Activated effector memory CD4-positive, alpha-beta T cell treated with Interleukin-2 at 50 U/mL for 16 hours (primary cell): Measurements from ENCODE around the gene BEND3.
"Not testable (repeated sequence)": the region's sequence is repeated elsewhere in the genome, so short reads cannot be mapped to it uniquely, and the experiment has no call there.

Source experiments
- DNase-seq: peaks from one replicate; pipeline ENCODE4 v3.0.0-alpha.2; 2020

The BEND3 gene

DNA sequence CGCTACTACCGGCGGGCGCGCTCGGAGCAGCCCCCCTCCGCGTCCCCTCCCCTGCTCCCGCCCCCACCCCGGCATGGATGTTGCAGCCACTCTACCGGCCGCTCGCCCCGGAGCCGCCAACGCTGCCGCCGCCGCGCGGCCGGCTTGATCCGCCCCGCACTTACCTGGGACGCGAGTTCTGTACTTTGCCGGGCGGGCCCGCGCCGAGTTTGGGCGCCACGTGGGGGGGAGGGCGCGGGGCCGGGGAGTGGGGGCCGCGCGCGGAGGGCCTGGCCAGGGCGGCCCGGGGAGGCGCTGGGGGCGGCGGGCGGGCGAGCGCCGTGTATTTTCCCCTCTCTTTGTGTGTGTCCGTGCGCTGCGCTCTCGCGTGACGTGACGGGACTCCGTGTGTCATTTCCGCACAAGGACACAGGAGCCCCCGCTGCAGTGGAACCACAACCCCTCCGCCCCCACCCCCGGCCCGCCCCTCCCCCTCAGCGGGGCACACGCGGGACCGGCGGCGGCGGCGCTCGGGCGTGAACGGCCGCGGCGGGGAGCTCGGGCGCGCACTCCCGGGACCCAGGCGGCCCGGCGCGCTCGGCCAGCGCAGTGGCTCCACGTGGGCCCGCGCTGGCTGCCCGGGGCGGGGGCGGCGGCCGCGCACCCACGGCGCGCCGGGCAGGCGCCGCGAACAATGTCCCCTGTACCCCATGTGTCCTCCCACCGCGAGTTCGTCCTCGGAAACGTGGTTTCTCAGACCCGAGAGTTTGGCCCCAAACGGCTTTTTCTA is at the start of gene BEND3:
TSS of gene BEND3 (minus strand) at position 590 of the 769 bp plus-strand sequence. CDS start 16,230 bp downstream, outside the sequence.
- peak; percentile 26 for DNase-seq

DNA sequence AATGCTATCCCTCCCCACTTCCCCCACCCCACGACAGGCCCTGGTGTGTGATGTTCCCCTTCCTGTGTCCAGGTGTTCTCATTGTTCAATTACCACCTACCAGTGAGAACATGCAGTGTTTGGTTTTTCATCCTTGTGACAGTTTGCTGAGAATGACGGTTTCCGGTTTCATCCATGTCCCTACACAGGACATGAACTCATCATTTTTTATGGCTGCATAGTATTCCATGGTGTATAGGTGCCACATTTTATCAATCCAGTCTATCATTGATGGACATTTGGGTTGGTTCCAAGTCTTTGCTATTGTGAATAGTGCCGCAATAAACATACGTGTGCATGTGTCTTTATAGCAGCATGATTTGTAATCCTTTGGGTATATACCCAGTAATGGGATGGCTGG is 49.0 kb upstream of the BEND3 start:
- not testable (repeated sequence) for DNase-seq

DNA sequence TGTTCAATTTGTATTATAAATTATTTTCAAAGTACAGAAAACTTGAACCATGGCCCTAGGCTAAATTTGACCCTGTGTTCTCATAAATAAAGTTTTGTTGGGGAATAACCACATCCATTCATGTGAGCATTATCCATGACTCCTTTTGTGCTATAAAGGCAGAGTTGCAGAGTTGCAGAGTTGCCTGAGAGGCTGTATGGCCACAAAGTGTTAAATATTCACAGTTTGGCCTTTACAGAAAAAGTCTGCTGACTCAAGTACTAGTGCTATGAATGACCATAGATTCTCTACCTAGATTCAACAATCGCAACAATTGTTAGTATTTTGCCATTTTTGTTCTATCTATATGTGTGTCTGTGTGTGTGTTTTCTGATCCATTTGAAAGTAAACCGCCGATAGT is 46.2 kb upstream of the BEND3 start:
- no peak for DNase-seq

DNA sequence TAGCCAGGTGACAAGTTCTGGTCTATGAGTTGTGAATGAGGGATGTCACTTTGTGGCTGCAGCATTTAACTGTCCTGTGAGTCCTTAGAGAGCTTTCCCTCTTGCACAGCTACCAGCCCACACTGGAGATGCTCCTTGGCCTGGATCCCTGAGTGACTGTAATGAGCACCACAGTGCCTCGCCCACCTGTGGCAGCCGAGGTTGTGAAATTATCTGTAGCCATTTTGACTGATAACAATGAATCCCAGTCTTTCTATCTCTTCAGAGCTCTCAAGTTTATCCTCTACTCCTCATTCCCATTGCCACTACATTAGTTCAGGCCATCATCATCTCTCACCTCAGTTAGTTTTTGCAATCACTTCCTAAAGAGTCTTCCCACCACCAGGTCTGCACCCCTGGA is 41.3 kb upstream of the BEND3 start:
- no peak for DNase-seq

DNA sequence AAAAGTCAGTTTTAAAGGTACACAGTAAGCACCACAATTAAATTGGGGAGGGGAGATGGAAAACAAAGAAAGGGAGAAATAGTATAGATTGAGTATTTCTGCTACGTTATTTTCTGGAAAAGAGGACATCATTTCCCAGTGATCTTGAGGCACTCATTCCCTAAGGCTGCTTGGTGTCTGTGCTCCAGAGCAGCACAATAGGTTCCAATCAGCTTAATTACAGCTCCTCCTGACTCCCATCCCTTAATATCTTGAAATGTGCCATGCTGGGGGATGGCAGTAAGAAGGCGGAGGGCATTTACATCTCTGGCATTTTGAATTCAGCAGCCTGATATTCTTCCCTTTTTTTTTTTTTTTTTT is 39.5 kb upstream of the BEND3 start:
- no peak for DNase-seq

DNA sequence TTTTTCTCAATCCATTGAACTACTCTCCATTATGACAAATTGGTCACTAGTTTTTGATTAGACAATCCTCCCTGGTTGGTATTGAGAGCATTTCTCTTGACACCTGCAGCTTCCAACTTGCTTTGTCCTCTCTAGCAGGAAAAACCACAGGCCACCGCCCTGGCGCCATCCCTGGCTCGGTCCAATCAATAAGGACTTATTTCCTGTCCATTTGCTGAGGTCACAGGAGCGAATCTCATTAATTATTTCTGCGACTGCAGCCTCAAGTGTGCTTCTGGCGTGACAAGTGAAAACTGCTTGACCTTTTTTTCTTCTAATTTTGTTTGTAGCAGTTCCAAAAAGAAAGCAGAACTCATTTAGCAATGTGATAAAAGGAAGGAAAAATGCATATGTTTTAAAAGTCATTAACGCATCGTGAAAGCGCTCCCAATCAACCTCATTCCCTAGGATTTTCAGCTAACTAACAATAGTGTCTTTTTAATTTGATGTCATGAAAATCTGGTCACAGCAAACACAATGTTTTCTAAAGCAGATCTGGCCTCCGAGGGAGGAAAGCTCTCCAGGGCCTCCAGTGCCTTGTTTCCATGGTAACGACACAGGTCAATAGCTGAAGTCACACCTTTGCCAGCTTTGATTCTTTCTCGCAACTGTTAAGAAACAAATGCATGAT is 39.0 kb upstream of the BEND3 start:
- no peak for DNase-seq

DNA sequence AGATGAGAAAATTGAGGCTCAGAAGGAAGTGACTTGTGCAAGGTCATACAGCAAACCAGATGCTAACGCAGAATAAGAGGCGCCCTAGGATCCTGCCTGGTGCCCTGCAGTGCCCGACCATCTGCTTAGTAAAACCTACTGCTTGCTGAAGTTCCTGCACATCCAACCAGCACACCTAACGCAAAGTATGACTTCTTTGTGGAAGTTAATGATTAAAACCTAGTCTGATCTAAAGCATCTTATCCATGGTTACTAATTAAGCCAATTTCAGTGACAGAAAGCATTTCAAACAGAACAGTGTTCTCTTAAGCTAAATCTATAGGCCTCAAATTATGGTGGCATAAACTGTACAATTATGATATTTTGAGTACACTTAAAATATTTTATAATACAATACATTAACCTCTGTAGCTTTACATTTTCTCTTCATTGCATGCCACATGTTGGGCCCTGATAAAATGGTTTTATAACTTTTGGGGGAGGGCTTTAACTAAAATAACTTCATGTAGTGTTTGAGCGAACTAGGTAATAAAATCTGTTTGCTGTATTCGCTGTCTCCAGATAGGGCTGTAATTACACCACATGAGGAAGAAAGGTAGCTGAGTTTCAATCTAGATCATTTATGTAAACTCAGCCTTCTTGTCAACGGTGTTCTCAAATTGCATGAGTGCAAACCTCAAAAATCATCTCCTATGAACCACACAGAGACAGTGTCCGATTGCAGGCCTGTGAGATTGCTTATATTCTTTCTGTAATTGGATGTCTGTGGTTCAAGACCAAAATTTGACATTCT is 37.5 kb upstream of the BEND3 start:
- no peak for DNase-seq

DNA sequence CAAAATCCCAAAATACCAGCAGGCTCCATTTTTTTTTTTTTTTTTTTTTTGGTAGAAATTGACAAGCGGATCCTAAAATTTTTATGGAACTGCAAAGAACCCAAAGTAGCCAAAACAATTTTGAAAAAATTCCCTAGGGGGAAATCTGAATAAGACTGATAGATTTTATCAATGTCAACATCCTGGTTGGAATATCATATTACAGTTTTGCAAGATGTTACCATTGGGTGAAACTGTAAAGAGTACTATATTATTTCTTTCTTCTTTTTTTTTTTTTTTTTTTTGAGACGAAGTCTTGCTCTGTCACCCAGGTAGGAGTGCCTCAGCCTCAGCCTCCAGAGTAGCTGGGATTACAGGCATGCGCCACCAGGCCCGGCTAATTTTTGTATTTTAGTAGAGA is 29.4 kb upstream of the BEND3 start:
- DNase-seq, result no peak

DNA sequence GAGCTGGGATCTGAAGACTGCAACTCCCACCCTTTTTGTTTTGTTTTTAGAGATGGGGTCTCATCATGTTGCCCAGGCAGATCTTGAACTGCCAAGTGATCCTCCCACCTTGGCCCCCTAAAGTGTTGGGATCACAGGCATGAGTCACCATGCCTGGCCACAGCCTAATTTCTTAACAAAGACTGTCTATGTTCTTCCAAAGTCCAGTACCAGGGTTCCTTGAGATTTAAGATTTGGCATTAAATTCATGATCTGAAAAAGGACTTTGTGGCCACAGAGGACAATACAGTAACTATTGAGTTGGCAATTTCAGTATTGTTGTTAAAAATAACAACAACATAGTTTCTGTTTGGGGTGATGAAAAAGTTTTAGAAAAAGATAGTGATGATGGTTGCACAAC is 28.7 kb upstream of the BEND3 start:
- no peak for DNase-seq

DNA sequence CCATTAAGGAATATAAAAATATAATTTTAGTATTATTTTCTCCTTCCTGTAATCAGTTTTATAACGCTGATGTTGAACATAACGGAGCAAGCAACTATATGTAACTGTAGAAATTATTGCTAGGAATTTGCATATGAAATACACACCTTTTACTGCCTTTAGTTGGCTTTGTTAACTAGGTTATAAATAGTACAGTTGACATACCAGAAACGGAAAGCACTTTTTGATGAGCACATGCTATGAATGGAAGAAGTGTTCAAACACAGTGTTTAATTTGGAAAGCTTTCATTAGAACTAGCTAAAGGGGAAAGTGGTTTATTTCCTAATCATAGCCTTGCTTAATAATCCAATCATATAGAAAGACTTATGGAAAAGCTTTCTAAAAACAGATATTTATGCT is 25.3 kb upstream of the BEND3 start:
- no peak for DNase-seq

DNA sequence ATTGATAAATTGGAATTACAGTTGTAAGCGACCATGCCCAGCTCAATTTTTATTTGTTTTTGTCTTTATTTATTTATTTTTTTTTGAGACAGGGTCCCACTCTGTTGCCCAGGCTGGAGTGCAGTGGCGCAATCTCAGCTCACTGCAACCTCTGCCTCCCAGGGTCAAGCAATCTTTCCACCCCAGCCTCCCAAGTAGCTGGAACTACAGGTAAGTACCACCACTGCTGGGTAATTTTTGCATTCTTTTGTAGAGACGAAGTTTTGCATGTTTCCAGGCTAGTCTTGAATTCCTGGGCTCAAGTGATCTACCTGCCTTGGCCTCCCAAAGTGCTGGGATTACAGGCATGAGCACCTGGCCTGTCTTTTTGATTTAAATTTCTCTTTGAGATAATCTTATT is 21.0 kb upstream of the BEND3 start:
- DNase-seq, result not testable (repeated sequence)

DNA sequence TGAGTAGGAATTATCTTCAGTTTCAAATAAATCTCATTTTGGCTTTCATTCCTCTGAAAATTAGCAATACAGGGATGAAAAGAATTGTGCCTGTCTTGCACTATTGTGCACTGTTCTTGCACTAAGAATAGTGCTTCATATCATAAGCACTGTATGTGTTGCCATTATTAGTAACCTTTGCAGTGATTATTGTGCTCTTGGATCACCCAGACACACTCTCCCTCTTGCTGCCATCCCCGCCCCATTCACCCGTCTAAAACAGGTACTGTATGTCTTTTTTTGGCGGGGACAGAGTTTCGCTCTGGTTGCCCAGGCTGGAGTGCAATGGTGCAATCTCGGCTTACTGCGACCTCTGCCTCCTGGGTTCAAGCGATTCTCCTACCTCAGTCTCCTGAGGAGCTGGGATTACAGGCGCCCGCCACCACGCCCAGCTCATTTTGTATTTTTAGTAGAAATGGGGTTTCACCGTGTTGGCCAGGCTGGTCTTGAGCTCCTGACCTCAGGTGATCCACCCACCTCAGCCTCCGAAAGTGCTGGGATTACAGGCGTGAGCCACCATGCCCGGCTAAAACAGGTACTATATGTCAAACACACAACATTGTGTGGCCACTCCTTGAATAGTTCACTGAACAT is 19.8 kb upstream of the BEND3 start:
- not testable (repeated sequence) for DNase-seq

DNA sequence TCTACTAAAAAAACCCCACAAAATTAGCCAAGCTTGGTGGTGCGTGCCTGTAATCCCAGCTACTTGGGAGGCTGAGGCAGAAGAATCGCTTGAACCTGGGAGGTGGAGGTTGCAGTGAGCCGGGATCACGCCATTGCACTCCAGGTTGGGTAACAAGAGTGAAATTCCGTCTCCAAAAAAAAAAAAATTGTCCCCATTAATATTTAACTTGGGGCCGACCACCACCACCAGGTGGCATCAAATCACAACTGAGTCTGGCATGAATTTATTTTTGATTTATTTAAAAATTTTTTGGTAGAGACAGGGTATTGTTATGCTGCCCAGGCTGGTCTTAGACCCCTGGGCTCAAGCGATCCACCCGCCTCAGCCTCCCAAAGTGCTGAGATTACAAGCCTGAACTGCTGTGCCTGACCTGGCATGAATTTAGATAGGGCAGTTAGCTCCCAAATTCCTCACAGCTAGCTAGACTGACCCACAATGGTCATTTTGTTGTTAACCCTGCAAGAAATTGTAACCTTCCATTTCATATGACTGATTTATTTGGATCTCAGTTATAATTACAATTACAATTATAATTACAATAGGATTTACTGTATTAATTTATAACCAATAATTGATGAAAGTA is 17.1 kb upstream of the BEND3 start:
- DNase-seq, result no peak

DNA sequence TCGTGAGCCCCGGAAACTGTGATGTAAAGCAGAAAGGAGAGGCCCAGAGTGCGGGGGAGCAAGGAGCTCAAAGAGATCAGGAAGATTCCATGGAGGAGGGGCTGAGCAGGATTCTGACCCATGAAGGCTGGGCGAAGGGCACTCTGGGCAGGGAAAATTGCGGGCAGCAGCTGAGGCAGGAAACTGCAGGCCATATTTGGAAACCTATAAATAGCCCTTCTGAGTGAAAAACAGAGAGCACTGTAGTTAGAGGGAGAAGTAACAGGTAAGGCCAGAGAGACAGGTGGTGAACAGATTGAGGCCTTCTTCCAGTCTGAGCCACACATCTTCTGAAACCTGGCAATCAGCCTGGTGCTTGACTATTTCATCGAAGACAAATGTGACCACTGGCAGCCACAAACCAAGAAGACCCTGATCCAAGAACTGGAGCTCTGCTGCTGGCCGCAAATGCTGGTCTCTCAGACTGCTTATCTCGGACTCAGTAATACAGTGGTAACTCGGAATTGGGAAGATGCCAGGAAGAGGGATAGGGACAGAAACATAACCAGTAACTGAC is 14.1 kb upstream of the BEND3 start:
- DNase-seq, result no peak

DNA sequence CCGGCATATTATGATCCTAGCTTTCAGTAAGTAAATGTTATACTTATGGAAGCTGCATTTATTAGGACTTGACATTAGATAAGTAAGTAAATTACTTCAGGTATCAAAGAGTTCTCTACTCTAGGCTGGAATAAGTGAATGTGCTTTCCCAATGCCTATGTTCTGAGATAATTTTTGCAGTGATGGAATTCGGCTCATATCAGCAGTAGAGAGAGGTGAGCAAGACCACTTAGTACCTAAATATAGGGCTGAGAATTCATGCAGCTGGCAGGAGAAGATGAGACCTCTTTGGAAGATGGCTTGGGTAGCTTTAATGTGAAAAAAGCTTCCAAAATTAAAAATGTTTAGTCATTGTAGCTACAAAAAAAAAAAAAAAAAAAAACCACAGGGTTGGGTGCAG is 13.3 kb upstream of the BEND3 start:
- DNase-seq, result no peak

DNA sequence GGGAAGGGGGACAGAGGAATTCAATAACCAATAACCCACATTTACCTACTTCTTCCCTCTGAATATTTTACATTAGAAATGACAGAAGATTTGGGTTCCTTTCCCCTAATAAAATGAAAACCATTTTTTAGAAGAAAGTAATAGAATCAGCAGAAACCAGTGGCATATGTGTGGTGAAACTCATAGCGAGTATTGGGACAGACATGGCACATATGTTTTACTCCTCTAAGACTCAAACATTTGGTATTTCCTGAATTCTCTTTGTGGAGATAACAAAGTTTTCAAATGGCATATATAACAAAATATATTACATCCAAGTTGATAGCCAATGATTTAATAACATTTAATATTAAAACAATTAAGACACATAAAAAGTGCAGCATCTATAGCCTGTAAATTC is 12.9 kb upstream of the BEND3 start:
- DNase-seq, result no peak

DNA sequence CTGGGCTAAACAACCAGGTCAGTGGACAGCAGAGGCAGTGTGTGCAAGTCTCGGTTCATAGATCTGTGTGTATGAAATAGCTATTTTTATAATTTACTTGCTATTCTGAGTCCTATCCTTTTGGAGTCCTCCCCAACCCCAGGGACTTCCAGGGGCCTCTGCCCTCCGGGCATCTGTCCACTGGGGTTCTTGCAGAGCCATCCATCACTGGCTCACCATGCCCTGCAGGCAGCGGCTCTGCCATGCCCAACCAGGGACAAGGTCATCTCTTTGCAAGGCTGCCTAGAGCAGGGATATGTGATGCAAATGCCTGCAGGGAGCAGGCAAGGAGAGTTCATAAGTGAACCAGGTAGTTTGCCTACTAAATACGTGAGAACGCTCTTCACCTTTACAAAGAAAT is 10.5 kb upstream of the BEND3 start:
- no peak for DNase-seq

DNA sequence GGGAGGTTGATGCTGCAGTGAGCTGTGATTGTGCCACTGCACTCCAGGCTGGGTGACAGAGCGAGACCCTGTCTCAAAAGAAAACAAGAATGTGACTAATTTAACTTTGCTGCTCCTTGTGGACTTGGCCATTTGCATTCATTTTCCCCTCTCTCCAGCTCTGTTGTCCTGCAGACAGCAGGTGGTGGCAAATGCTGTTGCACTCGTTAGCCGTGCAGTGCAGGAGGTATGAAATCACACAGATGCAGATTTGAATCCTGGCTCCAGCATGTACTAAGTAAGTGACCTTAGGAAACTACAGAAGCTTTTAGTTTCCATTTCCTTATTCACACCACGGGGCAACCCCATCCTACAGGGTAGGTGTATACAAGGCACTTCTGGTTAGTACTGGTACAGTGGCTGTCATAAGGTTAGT is 9.6 kb upstream of the BEND3 start:
- DNase-seq, result no peak

DNA sequence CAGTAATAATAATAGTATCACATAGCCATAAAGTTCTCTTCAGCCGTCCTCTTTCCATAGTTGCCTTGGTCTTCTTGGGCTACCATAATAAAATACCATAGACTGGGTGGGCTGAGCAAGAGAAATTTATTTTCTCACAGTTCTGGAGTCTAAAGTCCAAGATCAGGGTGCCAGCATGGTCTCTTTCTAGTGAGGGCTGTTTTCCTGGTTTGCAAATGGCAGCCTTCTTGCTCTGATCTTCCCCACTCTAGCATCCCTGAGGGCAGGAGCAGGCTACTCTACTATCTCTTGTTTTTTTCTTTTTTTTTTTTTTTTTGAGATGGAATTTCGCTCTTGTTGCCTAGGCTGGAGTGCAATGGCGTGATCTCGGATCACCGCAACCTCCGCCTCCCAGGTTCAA is 8.2 kb upstream of the BEND3 start:
- no peak for DNase-seq

DNA sequence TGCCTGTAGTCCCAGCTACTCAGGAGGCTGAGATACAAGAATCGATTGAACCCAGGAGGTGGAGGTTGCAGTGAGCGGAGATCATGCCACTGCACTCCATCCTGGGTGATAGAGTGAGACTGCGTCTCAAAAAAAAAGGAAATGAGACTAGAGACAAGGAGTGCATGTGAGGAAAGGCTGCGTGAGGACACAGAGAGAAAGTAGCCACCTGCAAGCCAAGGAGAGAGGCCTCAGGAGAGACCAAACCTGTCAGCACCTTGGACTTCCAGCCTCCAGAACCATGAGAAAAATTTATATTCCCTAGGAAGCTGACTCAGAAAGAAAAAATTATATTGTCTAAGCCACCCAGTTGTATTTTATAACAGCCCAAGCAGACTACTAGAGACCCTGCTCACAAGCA is 7.4 kb upstream of the BEND3 start:
- no peak for DNase-seq

DNA sequence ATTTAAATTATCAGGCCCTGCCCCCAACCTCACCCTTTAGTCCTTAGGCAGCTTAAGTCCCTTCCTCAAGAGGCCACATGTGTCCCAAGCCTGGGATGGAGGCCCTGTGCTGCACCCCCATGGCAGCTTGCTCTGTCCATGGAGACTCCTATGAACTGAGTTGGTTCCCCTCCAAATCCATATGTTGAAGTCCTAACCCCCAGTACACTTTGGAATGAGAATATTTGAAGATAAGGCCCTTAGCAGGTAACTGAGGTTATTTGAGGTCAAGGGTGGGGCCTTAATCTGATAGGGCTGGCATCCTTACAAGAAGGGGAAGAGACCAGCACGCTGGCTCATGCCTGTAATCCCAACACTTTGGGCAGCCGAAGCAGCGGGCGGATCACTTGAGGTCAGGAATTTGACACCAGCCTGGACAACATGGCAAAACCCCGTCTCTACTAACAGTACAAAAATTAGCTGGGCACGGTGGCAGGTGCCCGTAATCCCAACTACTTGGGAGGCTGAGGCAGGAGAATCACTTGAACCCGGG is 6.7 kb upstream of the BEND3 start:
- DNase-seq, result no peak

DNA sequence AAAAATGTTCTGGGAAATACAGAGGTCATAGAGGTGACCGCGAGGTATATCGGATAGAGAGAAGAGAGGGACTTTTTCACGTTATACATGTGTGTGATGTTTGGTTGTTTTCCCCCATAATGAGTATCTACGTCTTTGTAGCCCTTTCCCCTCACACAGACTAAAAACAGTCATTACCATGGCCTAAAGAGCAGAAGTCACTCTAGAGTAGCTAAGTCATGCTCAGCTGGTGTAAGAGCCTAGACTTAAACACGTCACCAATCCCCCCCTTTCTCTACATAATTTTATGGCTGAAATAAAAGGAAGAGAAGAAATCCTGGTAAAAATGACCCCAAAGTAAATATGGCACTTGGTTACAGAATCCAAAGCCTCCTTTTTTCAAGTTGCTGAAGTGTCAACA is 6.0 kb upstream of the BEND3 start:
- no peak for DNase-seq
